ENCODE data around the gene CELSR1. TPM values are rescaled to one million over a fixed set of nuclear protein-coding genes. Genes with fewer than 3 reads are reported as not detected.

The CELSR1 gene
- total and polyA plus RNA-seq, 2 donors (not counting 1 experiment from before 2014, with no cell fraction given): 30.2 to 34.8 TPM

DNA sequence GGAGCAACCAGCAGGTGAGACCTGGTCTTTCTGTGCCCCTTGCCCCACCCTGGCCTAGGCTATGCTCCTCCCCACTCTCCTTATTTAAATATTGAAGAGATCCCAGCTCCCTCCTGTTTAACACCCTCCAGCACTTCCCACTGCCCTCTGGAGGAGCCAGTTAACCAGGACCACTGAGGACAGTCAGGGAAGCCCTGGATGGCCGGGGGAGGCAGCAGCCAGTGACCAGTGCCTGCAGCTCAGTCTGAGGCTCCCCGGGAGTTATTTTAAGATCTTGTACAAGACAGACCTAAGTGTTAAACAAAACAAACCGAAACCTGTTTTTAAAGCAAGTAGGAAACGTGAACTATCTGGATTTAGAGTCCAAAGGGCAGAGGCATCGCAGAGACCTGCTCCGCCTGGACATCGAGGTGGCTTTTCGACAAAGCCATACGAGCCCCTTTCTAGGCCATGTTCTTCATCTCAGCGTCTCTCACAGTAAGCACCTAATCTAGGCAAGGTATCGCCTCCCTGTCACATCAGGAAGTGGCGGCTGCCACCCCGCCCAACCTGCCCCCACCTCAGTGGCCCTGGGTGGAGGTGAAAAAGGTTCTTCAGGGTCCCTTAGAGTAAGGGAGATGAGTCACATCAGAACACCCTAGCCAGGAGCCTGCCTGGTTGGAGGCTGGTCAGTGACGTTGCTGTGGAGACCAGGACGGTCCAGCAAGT is 166.7 kb downstream of the CELSR1 start:
- Histone ChIP-seq H3K9ac (ENCODE audit: low read length) (no peak overlapping the region), H4K20me1 (ENCODE audit: control insufficient read depth, insufficient read depth, low read length, poor library complexity, severe bottlenecking) (peaks cover 15% of the 10 kb centered on the region), H3K9me3 (ENCODE audit: control extremely low read depth in 1 of 3, control insufficient read depth in 2 of 3, insufficient read depth in 1 of 3, low read length in 2 of 3) (peaks cover 0 to 17% (median under 1%) of the 10 kb centered on the region in 3 donors), H3K27ac (ENCODE audit: low read length in 2 of 2) (no peak overlapping the region), H3K4me2 (replicated peaks; ENCODE audit: low read depth, low read length, poor library complexity, severe bottlenecking) (no peak overlapping the region), H3K27me3 (replicated peaks in 1 of 4; ENCODE audit: control extremely low read depth in 1 of 4, control insufficient read depth in 3 of 4, insufficient read depth in 4 of 4, low read length in 3 of 4) (peaks cover 0 to 6% (median 0%) of the 10 kb centered on the region in 4 experiments), H3K4me1 (ENCODE audit: control insufficient read depth in 2 of 2, insufficient read depth in 2 of 2, low read length in 2 of 2) (peaks cover 14 to 60% of the 10 kb centered on the region in 2 donors), H3K36me3 (replicated peaks in 1 of 2; ENCODE audit: control extremely low read depth in 1 of 2, control insufficient read depth in 1 of 2, extremely low read depth in 1 of 2, insufficient read depth in 2 of 2, low read length in 1 of 2) (peaks cover under 1 to 28% of the 10 kb centered on the region in 2 experiments), H2AFZ (ENCODE audit: insufficient read depth, low read depth, low read length, poor library complexity, severe bottlenecking) (no peak overlapping the region), H3K4me3 (ENCODE audit: control extremely low read depth in 1 of 5, extremely low read depth in 1 of 5, insufficient read depth in 1 of 5, low read depth in 2 of 5, low read length in 4 of 5) (no peak overlapping the region), H3K79me2 (ENCODE audit: control insufficient read depth, insufficient read depth, low read length) (no peaks in the 10 kb centered on the region)
- Mint-ChIP-seq H3K27ac (peak overlapping the region; percentile 11), H3K4me1 (peaks cover 16% of the 10 kb centered on the region), H3K4me3 (no peak overlapping the region), H3K27me3 (no peaks in the 10 kb centered on the region), H3K9me3 (ENCODE audit: insufficient read depth) (no peaks in the 10 kb centered on the region)
- ChIA-PET CTCF (interaction anchor here (5.5 kb wide), 1 partner anchor 172 kb away, joined by 142 read pairs; no protein-coding TSS in a partner anchor), POLR2A (no interaction called here)
- TF ChIP-seq, protein P1, sequence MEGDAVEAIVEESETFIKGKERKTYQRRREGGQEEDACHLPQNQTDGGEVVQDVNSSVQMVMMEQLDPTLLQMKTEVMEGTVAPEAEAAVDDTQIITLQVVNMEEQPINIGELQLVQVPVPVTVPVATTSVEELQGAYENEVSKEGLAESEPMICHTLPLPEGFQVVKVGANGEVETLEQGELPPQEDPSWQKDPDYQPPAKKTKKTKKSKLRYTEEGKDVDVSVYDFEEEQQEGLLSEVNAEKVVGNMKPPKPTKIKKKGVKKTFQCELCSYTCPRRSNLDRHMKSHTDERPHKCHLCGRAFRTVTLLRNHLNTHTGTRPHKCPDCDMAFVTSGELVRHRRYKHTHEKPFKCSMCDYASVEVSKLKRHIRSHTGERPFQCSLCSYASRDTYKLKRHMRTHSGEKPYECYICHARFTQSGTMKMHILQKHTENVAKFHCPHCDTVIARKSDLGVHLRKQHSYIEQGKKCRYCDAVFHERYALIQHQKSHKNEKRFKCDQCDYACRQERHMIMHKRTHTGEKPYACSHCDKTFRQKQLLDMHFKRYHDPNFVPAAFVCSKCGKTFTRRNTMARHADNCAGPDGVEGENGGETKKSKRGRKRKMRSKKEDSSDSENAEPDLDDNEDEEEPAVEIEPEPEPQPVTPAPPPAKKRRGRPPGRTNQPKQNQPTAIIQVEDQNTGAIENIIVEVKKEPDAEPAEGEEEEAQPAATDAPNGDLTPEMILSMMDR (IDR thresholded peaks at IDR 0.05): no peak
- no peak for TF ChIP-seq EZH2 (IDR thresholded peaks at IDR 0.05; ENCODE audit: borderline replicate concordance, insufficient read depth, low read depth, low read length, poor library complexity, severe bottlenecking)
- ATAC-seq (ENCODE audit: low read depth) (no peak), DNase-seq (no peak)
- intact Hi-C loops (cut with micrococcal nuclease): no loop called here
- 94% methylated on average over 11 of the region's 15 CpGs for WGBS (ENCODE audit: insufficient coverage)
